Left lobe of liver (tissue), 2 donors: Measurements from ENCODE around the gene HOXA6. TPM values are rescaled to one million over a fixed set of nuclear protein-coding genes. Genes with fewer than 3 reads are reported as not detected.

Source experiments
- ATAC-seq: fragments of 200-7000 bp; cut with Tn5 transposase; one replicate; pipeline ENCODE4 v1.9.1; 2020; ENCODE audit warnings: mild to moderate bottlenecking, moderate library complexity
- DNase-seq: peaks from one replicate; pipeline ENCODE4 v3.0.0-alpha.2; 2020; ENCODE audit warnings: low spot score
- total RNA-seq: library from RNA; stranded (reverse); gene quantifications from one replicate; pipeline ENCODE4 v1.2.1, GENCODE V29; 2021
- donor health status: DM: no; HTN: no; CAD: no; lungs with moderate emphysema.
- donor health status: DM: no; HTN: yes; CAD: no.

The HOXA6 gene
- total RNA-seq, 1 donor from 2014 or later: not detected

DNA sequence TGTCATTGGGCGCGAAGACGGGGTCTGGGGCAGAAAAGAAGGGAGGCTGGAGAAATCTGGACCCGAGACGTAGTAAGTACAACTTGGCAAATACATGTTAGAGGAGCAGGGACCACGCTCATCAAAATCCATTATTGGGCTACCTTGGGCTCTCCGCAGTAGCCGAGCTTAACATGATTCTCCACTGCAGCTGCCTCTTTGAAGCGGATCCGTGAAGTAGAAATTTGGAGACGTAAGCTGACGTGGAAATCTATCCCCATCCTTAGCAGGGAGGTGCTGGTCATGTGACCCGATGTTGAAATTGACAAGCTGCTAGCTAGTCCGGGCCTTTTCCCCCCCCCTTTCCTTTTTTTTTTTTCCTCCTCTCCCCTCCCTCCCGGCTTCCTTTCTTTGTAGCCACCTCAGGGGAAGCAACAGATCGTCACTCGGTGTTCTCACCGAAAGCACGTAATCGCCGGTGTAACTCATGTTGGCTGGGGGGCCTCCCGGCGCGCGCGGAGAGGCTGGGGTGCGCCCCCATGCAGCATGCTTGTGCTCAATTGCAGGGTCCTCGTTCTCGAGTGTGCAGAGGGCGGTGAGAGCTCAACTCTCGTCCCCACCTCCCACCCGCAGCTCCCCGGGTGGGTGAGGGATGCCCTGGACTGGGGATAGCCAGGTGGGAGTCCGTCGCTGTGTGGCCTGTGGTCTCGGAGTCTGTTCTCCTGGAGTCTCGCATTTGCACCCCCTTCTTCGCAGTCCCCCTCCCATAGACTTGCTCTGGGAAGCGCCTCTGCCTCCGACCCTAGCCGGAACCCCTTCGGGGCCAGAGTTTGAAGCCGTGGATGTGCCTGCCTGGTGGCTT, 37.7 kb upstream of the HOXA6 start, which contains the start of gene HOXA11:
Gene HOXA11 (minus strand): TSS at position 220 of the 841 bp plus-strand sequence. CDS start 88 bp downstream, at position 132.
- DNase-seq (peak; percentile 37), ATAC-seq (no peak)

DNA sequence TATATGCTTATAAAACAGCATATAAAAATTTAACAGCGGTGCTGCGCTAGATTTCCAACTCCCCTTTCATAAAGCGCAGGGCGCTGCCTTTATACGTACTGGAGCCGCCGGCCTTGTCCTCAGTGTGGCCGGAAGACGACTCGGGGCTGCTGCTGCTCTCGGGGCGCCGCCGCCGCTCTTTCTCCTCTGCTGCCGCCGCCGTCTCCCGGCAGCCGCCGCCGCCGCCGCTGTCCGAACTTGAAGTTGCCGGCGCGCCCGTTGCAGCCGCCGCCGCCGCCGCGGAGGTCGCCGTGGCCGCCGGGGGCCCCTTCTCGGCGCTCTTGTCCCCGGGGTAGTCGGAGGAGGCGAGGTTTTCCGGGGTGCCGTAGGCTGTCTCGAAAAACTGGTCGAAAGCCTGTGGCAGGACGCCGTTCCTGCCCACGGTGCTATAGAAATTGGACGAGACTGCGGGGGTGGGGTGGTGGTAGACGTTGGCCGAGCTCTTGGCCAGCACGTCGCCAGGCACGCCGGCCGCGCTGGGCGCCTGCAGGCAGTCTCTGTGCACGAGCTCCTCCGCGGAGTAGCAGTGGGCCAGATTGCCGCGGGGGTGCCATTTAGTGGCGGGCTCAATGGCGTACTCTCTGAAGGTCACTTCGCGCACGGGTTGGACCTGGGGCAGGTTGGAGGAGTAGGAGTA, 36.9 kb upstream of the HOXA6 start:
- peak; percentile 42 for DNase-seq
- no peak for ATAC-seq

DNA sequence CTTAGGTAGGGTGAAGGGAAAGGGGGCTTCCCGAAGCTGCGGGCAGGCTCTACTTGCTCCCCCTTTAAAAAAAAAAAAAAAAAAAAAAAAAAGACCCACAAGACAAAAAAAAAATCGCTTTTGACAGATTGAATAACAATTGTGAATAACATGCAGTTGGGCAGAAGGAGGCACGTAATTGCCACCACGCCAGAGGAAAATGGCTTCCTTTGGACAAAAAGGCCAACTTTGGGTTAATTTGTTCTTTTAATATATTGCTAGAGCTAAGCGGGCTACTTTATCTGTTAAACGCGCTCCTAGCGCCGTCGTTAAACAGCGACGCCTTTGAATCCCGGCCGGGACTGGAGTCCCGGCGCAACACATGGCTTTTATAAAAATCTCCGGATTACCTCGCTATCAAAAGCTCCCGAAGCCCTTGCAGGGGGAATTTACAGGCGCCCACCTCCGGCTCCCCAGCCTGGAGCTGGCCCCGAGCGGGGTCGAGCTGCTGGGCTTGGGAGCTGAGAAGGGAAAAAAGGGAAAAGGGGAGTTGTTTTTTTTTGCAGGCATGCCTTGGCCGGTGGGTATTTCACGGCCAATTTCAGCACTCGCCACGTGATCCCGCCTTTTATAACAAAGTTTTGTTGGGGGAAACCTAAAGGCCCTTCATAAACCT, 36.2 kb upstream of the HOXA6 start:
- DNase-seq: peak; percentile 22
- no peak for ATAC-seq

DNA sequence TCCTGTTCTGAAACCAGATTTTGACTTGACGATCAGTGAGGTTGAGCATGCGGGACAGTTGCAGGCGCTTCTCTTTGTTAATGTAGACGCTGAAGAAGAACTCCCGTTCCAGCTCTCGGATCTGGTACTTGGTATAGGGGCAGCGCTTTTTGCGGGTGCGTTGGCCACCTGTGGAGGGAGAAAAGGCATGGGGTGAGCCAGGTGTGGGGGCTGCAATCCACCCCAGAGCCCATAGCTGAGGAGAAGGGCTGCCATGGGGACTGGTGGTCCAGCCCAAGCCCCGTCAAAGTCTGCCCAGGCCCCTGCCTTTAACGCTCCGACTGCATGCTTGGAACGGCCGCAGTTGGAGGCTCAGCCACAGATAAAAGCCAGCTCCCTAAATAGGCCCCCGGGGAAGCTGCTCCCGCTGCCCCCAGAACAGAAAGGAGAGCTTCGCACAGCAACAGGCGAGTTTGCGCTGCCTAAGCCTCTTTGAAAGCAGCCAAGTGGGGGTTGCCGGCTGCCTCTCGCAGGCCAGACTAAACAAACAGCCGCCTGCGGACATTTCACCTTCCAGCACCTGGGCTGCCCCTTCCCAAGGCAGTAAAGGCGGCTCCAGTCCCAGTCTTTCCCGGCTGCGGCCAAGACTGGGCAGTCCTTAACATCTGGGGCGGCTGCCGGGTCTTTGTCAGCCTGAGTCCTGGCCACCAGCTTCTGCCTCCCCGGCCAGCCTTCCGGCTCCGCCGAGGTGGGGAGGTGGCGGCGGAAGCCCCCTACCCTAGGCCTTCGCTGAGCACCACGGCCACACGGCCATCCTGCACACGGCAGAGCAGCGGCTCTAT, 35.5 kb upstream of the HOXA6 start:
- no peak for ATAC-seq

DNA sequence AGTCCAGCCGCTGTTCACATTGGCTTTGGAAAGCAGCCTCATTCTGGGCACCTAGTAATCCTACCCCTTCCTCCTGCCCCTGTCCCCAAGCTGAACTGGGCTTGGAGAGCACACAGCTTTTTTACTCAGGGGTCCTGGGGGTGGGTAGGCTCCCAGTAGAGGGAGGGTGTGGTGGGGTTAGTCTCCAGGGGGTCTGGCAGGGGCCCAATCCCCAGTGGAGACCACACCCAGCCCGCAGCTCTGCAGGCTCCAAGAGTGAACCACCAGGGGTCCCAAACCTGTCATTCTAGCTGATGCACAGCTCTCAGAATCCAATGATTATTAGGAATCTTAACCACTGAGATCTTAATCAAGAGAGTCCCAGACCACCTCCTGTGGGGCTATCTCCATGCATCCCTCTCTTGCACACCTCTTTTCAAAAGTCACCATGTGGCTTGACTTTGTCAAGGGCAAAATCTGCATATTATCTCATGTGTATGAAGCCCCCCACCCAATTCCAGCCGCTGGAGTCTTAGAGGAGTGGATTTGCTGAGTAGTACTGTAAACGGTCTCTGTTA, 34.8 kb upstream of the HOXA6 start:
- ATAC-seq (no peak), DNase-seq (peak; percentile 8)

More for the DNA sequence above, 35.5 kb upstream of the HOXA6 start:
- peak; percentile 31 for DNase-seq

DNA sequence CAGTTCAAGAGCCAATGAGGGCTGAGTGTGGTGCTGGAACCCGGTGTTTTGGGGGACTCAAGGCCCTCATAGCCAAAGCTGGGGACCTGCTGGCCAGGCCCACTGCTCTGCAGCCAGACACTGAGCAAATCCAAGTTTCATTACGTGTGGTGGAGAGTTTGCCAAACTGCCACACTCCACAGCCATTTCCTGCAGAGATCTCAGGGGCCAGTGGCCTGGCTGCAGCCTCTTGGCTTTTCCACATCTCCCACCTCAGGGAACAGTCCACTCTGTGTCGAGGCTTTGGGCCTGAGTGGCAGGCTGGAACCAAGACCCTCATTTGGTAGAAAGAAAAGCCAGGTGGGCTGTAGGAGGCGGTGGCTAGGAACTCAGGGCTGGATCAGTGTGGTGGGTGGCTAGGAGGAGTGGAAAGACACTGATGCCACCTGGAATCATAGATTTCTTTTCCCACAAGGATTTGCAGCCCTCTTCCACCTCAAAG, 34.3 kb upstream of the HOXA6 start:
- DNase-seq (no peak), ATAC-seq (no peak)

DNA sequence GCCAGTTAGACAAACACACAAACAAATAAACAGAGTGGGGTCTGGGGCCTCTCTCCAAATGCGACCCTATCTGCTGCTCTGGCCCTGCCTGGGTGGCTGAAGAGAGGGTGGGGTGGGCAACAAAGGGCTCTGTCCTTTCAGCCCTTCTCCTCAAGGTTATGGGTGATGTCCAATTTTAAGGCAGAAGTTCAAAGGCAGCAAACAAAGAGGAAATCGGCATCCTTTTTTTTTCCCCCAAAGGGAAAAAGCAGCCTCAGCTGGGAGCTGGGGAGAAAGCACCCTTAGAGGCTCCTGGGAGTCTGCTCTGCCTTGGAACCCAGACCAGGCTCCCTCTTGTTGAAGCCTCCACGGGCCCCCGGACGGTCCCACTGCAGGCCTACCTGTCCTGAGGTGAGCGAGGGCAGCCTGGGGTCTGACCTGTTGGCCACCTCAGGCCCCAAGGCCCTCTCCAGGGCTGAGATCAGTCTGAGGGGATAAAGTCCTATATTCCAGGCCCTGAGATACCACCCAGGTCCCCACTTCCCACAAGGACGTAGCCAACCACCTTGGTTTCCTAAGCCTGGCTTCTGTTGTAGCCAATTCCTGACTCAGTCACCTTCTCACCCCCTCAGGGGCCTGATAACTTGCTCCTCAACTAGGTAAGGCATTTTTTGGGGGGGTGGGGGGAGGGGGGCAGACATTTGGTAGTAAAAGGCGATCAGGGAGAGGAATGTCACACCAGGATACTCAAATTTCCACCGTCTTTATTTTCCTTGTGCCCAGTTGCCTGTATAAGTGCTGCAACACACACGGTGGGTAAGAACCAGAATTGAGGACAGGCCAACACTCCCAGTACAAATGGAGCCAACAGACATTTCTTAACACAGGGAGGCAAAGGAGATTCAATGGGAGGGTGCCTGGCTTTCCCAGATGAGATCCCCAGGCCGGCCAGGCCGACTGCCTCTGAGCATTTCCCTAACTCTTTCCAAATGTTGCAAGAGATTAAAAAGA, 33.2 kb upstream of the HOXA6 start:
- ATAC-seq (no peak), DNase-seq (no peak)

DNA sequence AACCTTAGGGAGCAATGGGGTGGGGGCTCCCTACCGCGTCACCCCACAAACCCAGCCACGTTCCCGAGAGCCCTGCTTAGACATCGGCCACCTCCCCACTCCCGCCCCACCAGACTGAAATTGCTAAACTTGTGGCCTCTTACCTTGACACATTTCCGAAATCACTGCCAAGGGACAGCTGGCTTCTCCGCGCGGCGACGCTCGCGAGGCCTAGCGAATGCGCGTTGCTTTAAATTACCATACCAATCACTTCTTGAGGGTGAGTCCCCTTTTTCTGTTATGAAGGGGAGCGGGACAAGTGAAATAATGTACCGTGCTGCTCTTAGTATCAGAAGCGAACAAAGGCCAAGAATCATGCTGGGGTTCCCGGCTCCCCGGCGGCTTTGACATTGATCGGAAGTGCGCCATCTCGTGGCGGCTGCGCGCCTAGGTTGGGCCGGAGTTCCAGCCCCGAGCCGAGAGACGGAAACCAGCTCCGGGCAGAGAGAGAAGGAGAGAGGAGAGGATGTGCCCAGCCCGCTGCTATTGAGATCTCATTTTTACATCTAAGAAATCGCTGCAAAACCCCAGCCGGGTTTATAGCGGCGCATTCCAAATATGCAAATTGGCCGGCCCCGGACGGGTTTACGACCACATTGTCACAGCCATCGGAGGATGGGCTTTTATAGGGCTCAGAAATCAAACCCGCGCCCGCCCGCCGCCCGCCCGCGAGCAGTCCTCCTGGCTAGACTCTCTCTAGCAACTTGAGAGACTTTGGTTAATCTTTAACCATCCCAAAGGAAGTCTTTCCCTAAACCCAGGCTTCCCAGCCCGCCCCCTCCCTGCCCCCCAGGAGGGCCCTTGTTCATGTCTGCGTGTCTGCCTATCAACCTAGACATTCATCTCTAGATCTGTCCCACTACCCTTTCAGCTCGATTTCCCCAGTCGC, 32.2 kb upstream of the HOXA6 start:
- ATAC-seq: peak; percentile 60
- DNase-seq: no peak

DNA sequence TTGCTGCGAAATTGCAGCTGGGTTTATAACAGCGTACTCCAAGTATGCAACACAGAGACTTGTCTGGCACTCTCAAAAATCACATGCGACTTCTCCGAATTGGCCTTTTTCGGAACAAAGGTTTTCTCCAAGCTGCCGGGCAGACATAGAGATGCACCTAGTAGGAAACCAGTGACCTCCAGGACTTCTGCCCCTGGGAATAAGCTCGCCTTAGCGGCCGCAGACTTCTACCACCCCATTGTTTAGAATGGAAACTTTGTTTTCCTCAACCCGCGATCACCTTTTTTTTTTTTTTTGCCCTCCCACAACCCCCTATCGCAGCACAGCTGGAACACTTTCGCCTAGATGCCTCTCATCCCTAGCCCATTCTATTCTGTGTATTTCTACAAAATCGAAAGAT, 31.5 kb upstream of the HOXA6 start:
- ATAC-seq: no peak
- no peak for DNase-seq

DNA sequence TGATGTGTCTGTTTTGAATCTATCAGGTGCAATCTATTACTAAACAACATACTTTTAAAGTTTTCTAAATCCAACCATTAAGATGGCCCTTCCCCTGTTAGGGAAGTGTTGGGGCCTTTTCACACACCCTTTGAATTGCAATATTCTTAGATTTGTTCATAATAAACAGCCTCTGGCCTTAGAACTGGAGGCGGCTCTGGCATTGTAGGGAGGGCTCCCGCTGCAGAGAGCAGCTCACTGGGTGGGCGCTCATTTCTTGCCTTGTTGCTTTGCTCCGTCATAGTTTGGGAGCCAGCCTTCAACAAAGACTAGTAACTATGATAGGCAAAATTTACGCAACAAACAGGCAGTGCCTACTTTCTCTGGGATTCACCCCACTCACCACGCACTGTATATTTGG, 30.8 kb upstream of the HOXA6 start:
- DNase-seq (no peak), ATAC-seq (no peak)

DNA sequence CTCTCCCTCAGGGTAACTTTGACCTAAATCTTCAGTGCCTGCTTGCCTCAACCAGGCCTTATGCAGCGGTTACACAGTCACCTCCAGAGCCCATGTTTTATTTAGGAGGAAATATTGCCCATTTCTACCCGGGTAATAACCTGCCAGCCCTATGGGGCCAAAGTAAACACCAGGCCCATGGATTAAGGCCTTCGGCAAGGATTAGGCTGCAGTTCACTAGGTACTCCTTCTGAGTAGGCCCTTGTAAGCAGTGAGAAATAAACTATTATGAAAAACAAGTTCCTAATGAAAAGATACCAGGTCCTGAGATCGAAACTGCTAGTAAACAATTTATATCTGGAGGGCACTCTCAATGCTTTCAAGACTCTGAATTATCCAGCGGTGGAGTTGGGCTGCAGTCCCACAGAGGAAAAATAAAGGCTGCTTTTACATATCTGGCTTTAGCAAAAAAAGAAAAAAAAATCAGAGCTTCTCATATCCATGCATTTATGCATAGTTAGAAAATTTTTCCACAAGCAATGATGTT, 30.3 kb upstream of the HOXA6 start:
- ATAC-seq: no peak
- no peak for DNase-seq

DNA sequence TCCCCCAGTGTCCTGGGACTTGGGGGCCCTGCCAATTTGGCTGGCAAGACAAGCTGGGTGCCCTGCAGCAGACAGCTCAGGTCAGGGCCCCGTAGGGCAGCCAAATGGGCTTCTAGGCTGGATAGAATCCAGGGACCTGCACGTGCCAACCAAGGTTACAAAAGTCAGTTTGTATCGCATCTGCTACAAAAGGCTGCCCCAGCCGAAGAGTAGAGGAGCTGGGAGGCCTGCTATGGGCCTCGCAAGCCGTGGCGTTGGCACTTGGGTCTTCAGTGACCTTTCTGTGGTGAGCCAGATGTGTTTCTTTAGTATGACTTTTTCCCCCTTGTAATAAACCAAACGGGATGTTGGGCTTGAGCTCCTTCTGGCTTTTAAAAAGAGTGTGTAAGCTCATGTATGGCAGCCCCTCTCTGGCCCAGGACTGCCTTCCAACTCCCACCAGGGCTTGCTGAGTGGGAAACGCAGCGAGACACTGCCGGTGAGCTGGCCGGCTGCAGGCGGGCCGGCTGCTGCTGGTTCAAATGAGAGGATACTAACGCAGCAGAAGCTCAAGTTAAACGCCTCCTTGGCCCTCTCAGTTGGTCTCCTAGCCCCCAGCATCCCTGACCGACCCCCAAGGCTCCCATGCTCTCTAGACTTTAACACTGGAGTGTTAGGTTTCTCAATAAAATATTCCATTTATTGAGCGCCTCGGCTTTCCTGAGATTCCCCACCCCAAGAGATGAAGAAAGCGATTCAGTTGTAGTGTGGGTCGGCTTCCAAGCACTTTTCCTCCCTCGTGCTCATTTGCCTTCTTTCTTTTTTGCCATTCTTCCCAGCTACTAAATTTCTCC, 29.6 kb upstream of the HOXA6 start:
- no peak for DNase-seq
- no peak for ATAC-seq

DNA sequence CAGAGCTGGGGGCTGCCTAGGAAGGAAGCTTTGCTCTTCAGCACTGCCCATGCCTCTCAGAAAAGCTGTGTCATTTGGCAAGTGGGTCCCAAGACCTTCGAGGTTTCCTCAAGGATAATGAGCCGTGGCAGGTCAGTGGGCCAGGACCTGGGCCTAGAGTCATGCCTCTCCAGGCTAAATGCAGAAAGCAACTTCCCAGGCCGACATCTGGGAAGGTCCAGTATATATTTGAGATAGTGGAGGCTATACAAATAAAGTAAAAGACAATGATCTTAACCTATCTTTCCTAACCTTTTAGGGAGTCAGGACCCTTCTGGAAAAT, 28.9 kb upstream of the HOXA6 start:
- DNase-seq: no peak
- no peak for ATAC-seq

DNA sequence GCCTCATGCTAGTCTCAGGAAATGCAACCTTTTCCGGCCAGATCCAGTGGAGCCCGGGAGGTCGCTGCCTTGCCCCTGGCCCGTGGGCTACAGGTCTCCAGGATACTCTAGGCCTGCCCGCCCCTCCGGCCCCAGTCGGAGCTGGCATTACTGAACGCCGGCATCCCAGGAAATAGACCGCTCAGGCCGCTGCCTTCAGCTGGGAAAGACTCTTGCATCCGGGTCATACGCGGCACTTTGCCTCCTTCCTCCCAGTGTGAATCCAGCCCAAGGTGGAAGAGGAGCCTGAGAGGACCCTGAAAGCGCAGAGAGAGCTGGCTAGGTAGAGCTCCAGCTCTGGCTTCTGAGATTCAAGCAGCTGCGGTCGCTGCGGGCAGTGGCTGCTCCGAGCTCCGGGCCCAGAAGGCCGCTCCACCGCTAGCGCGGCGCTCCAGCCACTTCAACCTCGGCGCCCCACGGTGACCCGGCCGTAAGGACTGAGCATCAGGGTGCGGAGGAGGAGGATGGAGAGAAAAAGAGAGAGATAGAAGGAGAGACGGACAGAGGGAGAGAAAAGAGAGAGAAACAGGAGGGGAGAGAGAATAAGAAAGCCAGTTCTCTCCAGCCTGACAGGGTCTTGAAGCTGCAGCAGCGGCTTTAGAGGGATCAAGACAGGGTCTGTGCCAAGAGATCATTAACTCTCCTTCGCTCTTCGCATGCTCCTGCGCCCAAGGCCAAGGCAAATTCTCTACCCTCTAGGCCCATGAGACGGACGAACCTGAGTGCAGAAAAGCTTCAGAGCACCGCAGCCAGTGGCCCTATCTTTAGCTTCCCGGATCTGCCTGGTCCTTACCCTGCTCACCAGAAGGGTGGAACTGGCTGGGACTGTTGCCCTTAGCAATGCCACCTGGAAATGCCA, 28.3 kb upstream of the HOXA6 start:
- ATAC-seq: no peak
- DNase-seq: no peak

DNA sequence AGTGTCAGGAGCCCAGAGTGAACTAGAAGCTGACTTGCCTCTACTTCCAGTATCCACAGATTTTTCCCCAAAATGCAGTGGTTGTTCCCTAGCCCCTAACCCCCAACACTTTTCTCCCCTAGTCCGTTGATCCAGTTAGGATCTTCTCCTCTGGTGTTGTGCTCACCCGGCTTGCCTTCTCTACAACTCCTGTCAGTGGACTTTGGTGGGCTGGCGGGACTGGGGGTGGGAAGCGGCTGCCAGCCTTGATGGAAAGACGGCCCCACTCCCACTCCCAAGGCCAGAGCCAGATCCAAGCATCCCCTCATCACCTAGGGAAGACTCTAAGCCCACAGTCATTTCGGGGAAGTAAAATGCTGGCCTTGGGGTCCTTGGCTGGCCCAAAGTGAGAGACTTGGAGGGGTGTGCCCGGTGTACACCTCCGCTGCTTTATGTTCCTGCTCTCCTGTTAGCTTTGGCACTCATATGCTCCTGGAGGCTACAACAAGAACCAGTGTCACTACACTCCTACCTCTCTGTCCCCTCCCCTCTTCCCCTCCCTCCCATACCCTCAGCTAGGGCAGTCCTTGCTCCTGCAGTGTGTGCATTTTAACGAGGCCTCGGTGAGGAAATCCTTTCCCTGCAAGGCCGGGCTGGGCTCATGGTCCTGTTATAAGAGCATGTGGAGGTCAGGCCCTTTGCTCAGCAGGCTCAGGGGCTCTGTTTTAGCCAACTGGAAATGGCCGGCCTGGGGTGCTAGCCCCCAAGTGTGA, 27.5 kb upstream of the HOXA6 start:
- no peak for ATAC-seq
- DNase-seq: no peak
